HepG2 (cell line): ENCODE data around the gene ZBTB37. TPM values are rescaled to one million over a fixed set of nuclear protein-coding genes. Genes with fewer than 3 reads are reported as not detected.

Experiments used
- CREB1 ChIP-seq, 2 experiments: fragments of 450-650 bp in 1 of 2; IDR thresholded peaks; 2 replicates each; pipeline ENCODE4 v1.6.1; 2016 to 2017; ENCODE audit warnings: control low read depth in 1 of 2, mild to moderate bottlenecking in 1 of 2, missing compliant biosample characterization in 1 of 2, missing genetic modification characterization in 1 of 2
- ETS1 ChIP-seq: sonication (generic); formaldehyde crosslinking; IDR thresholded peaks from 2 replicates; pipeline ENCODE4 v1.4.0; 2020; ENCODE audit warnings: missing genetic modification reagents
- GATAD1 ChIP-seq: IDR thresholded peaks from 2 replicates; pipeline ENCODE4 v1.6.1; 2016; ENCODE audit warnings: missing genetic modification reagents, missing compliant biosample characterization
- SMAD3 ChIP-seq: sonication (generic); formaldehyde crosslinking; IDR thresholded peaks from 2 replicates; pipeline ENCODE4 v1.4.0; 2020; ENCODE audit warnings: missing genetic modification reagents
- SMYD3 ChIP-seq: sonication (generic); formaldehyde crosslinking; IDR thresholded peaks from 2 replicates; pipeline ENCODE4 v1.8.1; 2023; ENCODE audit warnings: mild to moderate bottlenecking, missing genetic modification reagents
- TBL1XR1 ChIP-seq: fragments of 150-350 bp; IDR thresholded peaks from 2 replicates; pipeline ENCODE4 v1.6.1; 2014; ENCODE audit warnings: borderline replicate concordance, low read length; ENCODE audit not compliant: partially characterized antibody
- TP53 ChIP-seq: sonication (generic); formaldehyde crosslinking; conservative IDR thresholded peaks from 2 replicates; pipeline ENCODE4 v1.4.0; 2020; ENCODE audit warnings: missing genetic modification reagents
- ZBTB3 ChIP-seq: sonication (generic); formaldehyde crosslinking; IDR thresholded peaks from 2 replicates; pipeline ENCODE4 v1.4.0; 2020; ENCODE audit warnings: low read depth, mild to moderate bottlenecking, moderate library complexity, missing genetic modification reagents, borderline replicate concordance
- ZBTB43 ChIP-seq: sonication (generic); formaldehyde crosslinking; conservative IDR thresholded peaks from 2 replicates; pipeline ENCODE4 v1.4.0; 2020; ENCODE audit warnings: missing genetic modification reagents
- ZEB1 ChIP-seq: IDR thresholded peaks from 2 replicates; pipeline ENCODE4 v1.6.1; 2012; ENCODE audit warnings: mild to moderate bottlenecking, low read depth, inconsistent platforms; ENCODE audit not compliant: insufficient replicate concordance
- ZNF207 ChIP-seq: fragments of 450-650 bp; IDR thresholded peaks from 2 replicates; pipeline ENCODE4 v1.6.1; 2016; ENCODE audit warnings: antibody characterized with exemption, borderline replicate concordance
- ZNF225 ChIP-seq: sonication (generic); formaldehyde crosslinking; IDR thresholded peaks from 2 replicates; pipeline ENCODE4 v1.4.0; 2020; ENCODE audit warnings: mild to moderate bottlenecking, missing genetic modification reagents
- ZNF264 ChIP-seq: sonication (generic); formaldehyde crosslinking; IDR thresholded peaks from 2 replicates; pipeline ENCODE4 v1.4.0; 2020; ENCODE audit warnings: missing genetic modification reagents
- ZNF414 ChIP-seq: sonication (generic); formaldehyde crosslinking; IDR thresholded peaks from 2 replicates; pipeline ENCODE4 v1.5.0; 2020; ENCODE audit warnings: missing genetic modification reagents
- ZNF546 ChIP-seq: sonication (generic); formaldehyde crosslinking; conservative IDR thresholded peaks from 2 replicates; pipeline ENCODE4 v1.8.1; 2023; ENCODE audit warnings: mild to moderate bottlenecking, missing genetic modification reagents
- ZNF776 ChIP-seq: sonication (generic); formaldehyde crosslinking; IDR thresholded peaks from 2 replicates; pipeline ENCODE4 v1.4.0; 2020; ENCODE audit warnings: mild to moderate bottlenecking, missing genetic modification reagents
- ZNF781 ChIP-seq: sonication (generic); formaldehyde crosslinking; IDR thresholded peaks from 2 replicates; pipeline ENCODE4 v1.5.1; 2020; ENCODE audit warnings: borderline replicate concordance, mild to moderate bottlenecking, missing genetic modification reagents; ENCODE audit errors: not compliant biosample characterization
- ZNF850 ChIP-seq: sonication (generic); formaldehyde crosslinking; conservative IDR thresholded peaks from 2 replicates; pipeline ENCODE4 v1.9.0; 2021; ENCODE audit warnings: mild to moderate bottlenecking, missing genetic modification reagents
- ZNF891 ChIP-seq: sonication (generic); formaldehyde crosslinking; IDR thresholded peaks from 2 replicates; pipeline ENCODE4 v1.5.0; 2020; ENCODE audit warnings: mild to moderate bottlenecking, missing genetic modification reagents
- polyA plus RNA-seq, 8 experiments: library from polyadenylated mRNA; depleted of rRNA in 3 of 8; stranded (reverse) in 7 of 8; unstranded in 1 of 8; fragments of >200 nt; fragmentation: Illumina TruSeq in 4 of 8; extraction: Trizol in 4 of 8; gene quantifications; 2 replicates each; pipeline versions ENCODE4 v1.2.1 to v1.2.3, GENCODE V29; 2011 to 2016; ENCODE audit warnings: low read depth in 4 of 8, missing spikeins in 1 of 8, mixed read lengths in 1 of 8; ENCODE audit not compliant: insufficient read depth in 1 of 8
- total RNA-seq, 5 experiments: library from RNA; depleted of rRNA; stranded (reverse); fragments of >200 nt; fragmentation: Illumina TruSeq; extraction: Trizol; gene quantifications; 2 replicates each; pipeline ENCODE4 v1.2.3, GENCODE V29; 2016; ENCODE audit warnings: low read depth in 1 of 5
- TF ChIP-seq, protein P1 (sequence below): sonication (generic); formaldehyde crosslinking; IDR thresholded peaks from 2 replicates; pipeline ENCODE4 v1.4.0; 2020; ENCODE audit warnings: mild to moderate bottlenecking, missing genetic modification reagents
- TF ChIP-seq, protein P2 (sequence below): sonication (generic); formaldehyde crosslinking; IDR thresholded peaks from 2 replicates; pipeline ENCODE4 v1.5.1; 2020; ENCODE audit warnings: mild to moderate bottlenecking, missing genetic modification reagents, moderate library complexity

ZBTB37 gene
- total and polyA plus RNA-seq, 2 of the 13 experiments (the other 11 are each of a cell fraction or from before 2014, with no cell fraction given) = 2.6 to 7.7 TPM

DNA sequence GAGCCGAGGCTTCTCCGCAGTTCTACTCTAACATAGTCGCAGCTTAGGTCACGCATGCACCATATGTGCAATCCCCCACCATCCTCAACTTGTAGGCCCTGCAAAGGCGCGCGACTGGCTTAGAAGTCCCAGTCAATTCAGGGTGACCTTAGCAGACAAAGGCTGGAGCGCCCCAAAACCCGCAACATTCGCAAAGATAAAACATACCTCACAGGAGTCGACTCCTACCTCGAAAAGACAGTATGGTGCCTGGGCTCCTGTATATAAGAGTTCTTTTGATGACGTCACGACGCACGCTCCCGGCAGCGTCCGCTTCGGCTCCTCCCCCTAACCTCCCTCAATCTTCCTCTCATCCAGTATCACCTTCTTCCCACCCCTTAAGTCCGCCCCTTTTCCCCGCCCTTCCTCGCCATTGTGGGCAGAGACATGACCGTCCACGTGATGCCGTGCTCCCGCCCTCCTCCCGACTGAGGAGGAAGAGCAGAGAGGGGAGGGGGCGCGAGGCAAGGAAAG lies 371 bp upstream of the ZBTB37 start, which contains the start of gene GAS5 (continued):
- TF ChIP-seq ZNF207 (no peak), GATAD1 (CRISPR knock-in tag) (0 out of 2 replicates have a peak, but pooled peaks have one; percentile 3), ZNF264 (CRISPR knock-in tag) (no peak), ETS1 (no peak), ZEB1 (peak; percentile 81), ZNF891 (CRISPR knock-in tag) (0 out of 2 replicates have a peak, but pooled peaks have one; percentile 26), ZNF225 (CRISPR knock-in tag) (peak; percentile 83; the same call in 1 of the 2 replicates), SMAD3 (CRISPR knock-in tag) (peak; percentile 56; the same call in 1 of the 2 replicates), ZNF546 (CRISPR knock-in tag) (no peak), ZNF850 (CRISPR knock-in tag) (no peak), TP53 (CRISPR knock-in tag) (0 out of 2 replicates have a peak, but pooled peaks have one; percentile 44), ZBTB3 (CRISPR knock-in tag) (no peak), CREB1 (IDR thresholded peaks at IDR 0.05) (peak; percentile 100), CREB1 (CRISPR knock-in tag; IDR thresholded peaks at IDR 0.05) (peak; percentile 97), ZBTB43 (CRISPR knock-in tag) (peak; percentile 30; the same call in 1 of the 2 replicates), TBL1XR1 (peak; percentile 53), SMYD3 (peak; percentile 71; the same call in 1 of the 2 replicates), ZNF414 (CRISPR knock-in tag) (peak; percentile 28; the same call in 1 of the 2 replicates), ZNF781 (CRISPR knock-in tag) (peak; percentile 89), ZNF776 (no peak)
- TF ChIP-seq, protein P1, sequence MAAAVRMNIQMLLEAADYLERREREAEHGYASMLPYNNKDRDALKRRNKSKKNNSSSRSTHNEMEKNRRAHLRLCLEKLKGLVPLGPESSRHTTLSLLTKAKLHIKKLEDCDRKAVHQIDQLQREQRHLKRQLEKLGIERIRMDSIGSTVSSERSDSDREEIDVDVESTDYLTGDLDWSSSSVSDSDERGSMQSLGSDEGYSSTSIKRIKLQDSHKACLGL (CRISPR knock-in tag) = no peak
- TF ChIP-seq, protein P2, sequence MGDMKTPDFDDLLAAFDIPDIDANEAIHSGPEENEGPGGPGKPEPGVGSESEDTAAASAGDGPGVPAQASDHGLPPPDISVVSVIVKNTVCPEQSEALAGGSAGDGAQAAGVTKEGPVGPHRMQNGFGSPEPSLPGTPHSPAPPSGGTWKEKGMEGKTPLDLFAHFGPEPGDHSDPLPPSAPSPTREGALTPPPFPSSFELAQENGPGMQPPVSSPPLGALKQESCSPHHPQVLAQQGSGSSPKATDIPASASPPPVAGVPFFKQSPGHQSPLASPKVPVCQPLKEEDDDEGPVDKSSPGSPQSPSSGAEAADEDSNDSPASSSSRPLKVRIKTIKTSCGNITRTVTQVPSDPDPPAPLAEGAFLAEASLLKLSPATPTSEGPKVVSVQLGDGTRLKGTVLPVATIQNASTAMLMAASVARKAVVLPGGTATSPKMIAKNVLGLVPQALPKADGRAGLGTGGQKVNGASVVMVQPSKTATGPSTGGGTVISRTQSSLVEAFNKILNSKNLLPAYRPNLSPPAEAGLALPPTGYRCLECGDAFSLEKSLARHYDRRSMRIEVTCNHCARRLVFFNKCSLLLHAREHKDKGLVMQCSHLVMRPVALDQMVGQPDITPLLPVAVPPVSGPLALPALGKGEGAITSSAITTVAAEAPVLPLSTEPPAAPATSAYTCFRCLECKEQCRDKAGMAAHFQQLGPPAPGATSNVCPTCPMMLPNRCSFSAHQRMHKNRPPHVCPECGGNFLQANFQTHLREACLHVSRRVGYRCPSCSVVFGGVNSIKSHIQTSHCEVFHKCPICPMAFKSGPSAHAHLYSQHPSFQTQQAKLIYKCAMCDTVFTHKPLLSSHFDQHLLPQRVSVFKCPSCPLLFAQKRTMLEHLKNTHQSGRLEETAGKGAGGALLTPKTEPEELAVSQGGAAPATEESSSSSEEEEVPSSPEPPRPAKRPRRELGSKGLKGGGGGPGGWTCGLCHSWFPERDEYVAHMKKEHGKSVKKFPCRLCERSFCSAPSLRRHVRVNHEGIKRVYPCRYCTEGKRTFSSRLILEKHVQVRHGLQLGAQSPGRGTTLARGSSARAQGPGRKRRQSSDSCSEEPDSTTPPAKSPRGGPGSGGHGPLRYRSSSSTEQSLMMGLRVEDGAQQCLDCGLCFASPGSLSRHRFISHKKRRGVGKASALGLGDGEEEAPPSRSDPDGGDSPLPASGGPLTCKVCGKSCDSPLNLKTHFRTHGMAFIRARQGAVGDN (CRISPR knock-in tag) = peak; percentile 12; the same call in 1 of the 2 replicates
